ENCODE data around the gene TMPRSS4.

The TMPRSS4 gene

GRCh38 chr11:118074091-118074685 is 2.7 kb upstream of the TMPRSS4 start:
- DNase-seq (ENCODE audit: low spot score in 2 of 2): no peak
- ATAC-seq (replicated peaks; ENCODE audit: extremely low read depth, poor library complexity, severe bottlenecking): no peak
- peaks cover 12% of the 10 kb centered on the region for H3K4me1 Mint-ChIP-seq
- H3K27me3 Mint-ChIP-seq: peaks cover 10% of the 10 kb centered on the region
- peaks cover 3% of the 10 kb centered on the region for H3K36me3 Mint-ChIP-seq (ENCODE audit: insufficient read depth)
- H3K27ac Mint-ChIP-seq (ENCODE audit: low read depth): no peak overlapping the region
- H3K9me3 Mint-ChIP-seq: no peaks in the 10 kb centered on the region
- no peak overlapping the region for H3K4me3 Mint-ChIP-seq

- Mint-ChIP-seq H3K36me3 (ENCODE audit: insufficient read depth) (peaks cover 3% of the 10 kb centered on the region), H3K27ac (ENCODE audit: low read depth) (no peak overlapping the region), H3K4me3 (no peak overlapping the region), H3K4me1 (peaks cover 18% of the 10 kb centered on the region), H3K9me3 (no peaks in the 10 kb centered on the region), H3K27me3 (peaks cover 10% of the 10 kb centered on the region)
- no peak for DNase-seq (ENCODE audit: low spot score in 2 of 2)
- ATAC-seq (replicated peaks; ENCODE audit: extremely low read depth, poor library complexity, severe bottlenecking): no peak
These were observed 2.1 kb upstream of the TMPRSS4 start for GRCh38 chr11:118074785-118075184.

- Mint-ChIP-seq H3K9me3 (no peaks in the 10 kb centered on the region), H3K4me1 (peaks cover 24% of the 10 kb centered on the region), H3K4me3 (no peak overlapping the region), H3K36me3 (ENCODE audit: insufficient read depth) (peaks cover 3% of the 10 kb centered on the region), H3K27me3 (peaks cover 10% of the 10 kb centered on the region), H3K27ac (ENCODE audit: low read depth) (no peak overlapping the region)
- DNase-seq (ENCODE audit: low spot score in 2 of 2) (no peak), ATAC-seq (replicated peaks; ENCODE audit: extremely low read depth, poor library complexity, severe bottlenecking) (no peak)
These were observed 2.1 kb downstream of the TMPRSS4 start for GRCh38 chr11:118078911-118079411.

GRCh38 chr11:118079491-118079890 is 2.6 kb downstream of the TMPRSS4 start:
- Mint-ChIP-seq H3K4me3 (no peak overlapping the region), H3K27ac (ENCODE audit: low read depth) (no peak overlapping the region), H3K36me3 (ENCODE audit: insufficient read depth) (peaks cover 3% of the 10 kb centered on the region), H3K4me1 (peaks cover 24% of the 10 kb centered on the region), H3K27me3 (peaks cover 10% of the 10 kb centered on the region), H3K9me3 (no peaks in the 10 kb centered on the region)
- ATAC-seq (replicated peaks; ENCODE audit: extremely low read depth, poor library complexity, severe bottlenecking): peak; percentile 81
- peak in 1 of 2 donors; percentile 24 for DNase-seq (ENCODE audit: low spot score in 2 of 2)

GRCh38 chr11:118080296-118080695 is 3.4 kb downstream of the TMPRSS4 start:
- DNase-seq (ENCODE audit: low spot score in 2 of 2): no peak
- peaks cover 24% of the 10 kb centered on the region for H3K4me1 Mint-ChIP-seq
- H3K4me3 Mint-ChIP-seq: no peak overlapping the region

GRCh38 chr11:118081241-118081958 is 4.5 kb downstream of the TMPRSS4 start:
- no peak overlapping the region for H3K4me3 Mint-ChIP-seq
- no peak overlapping the region for H3K27ac Mint-ChIP-seq (ENCODE audit: low read depth)
- DNase-seq (ENCODE audit: low spot score in 2 of 2) (no peak), ATAC-seq (replicated peaks; ENCODE audit: extremely low read depth, poor library complexity, severe bottlenecking) (peak; percentile 38)
- H3K36me3 Mint-ChIP-seq (ENCODE audit: insufficient read depth): no peaks in the 10 kb centered on the region
- peaks cover 22% of the 10 kb centered on the region for H3K4me1 Mint-ChIP-seq
- H3K27me3 Mint-ChIP-seq: peaks cover 12% of the 10 kb centered on the region
- H3K9me3 Mint-ChIP-seq: no peaks in the 10 kb centered on the region

More at GRCh38 chr11:118080296-118080695, 3.4 kb downstream of the TMPRSS4 start:
- no peak for ATAC-seq (replicated peaks; ENCODE audit: extremely low read depth, poor library complexity, severe bottlenecking)
- Mint-ChIP-seq H3K27ac (ENCODE audit: low read depth) (no peak overlapping the region), H3K9me3 (no peaks in the 10 kb centered on the region), H3K36me3 (ENCODE audit: insufficient read depth) (peaks cover 3% of the 10 kb centered on the region), H3K27me3 (peaks cover 10% of the 10 kb centered on the region)

GRCh38 chr11:118082880-118083552 is 6.1 kb downstream of the TMPRSS4 start:
- H3K4me3 Mint-ChIP-seq: no peak overlapping the region

GRCh38 chr11:118084247-118084646 is 7.4 kb downstream of the TMPRSS4 start:
- Mint-ChIP-seq H3K36me3 (ENCODE audit: insufficient read depth) (peaks cover 1% of the 10 kb centered on the region), H3K9me3 (peaks cover 6% of the 10 kb centered on the region), H3K4me3 (no peak overlapping the region), H3K27ac (ENCODE audit: low read depth) (no peak overlapping the region), H3K4me1 (peaks cover 11% of the 10 kb centered on the region), H3K27me3 (peaks cover 28% of the 10 kb centered on the region)
- DNase-seq (ENCODE audit: low spot score in 2 of 2) (no peak), ATAC-seq (replicated peaks; ENCODE audit: extremely low read depth, poor library complexity, severe bottlenecking) (no peak)

More at GRCh38 chr11:118082880-118083552, 6.1 kb downstream of the TMPRSS4 start:
- H3K36me3 Mint-ChIP-seq (ENCODE audit: insufficient read depth): peaks cover 1% of the 10 kb centered on the region
- H3K27me3 Mint-ChIP-seq: peaks cover 21% of the 10 kb centered on the region
- H3K9me3 Mint-ChIP-seq: no peaks in the 10 kb centered on the region
- ATAC-seq (replicated peaks; ENCODE audit: extremely low read depth, poor library complexity, severe bottlenecking): no peak
- no peak for DNase-seq (ENCODE audit: low spot score in 2 of 2)
- peaks cover 17% of the 10 kb centered on the region for H3K4me1 Mint-ChIP-seq
- no peak overlapping the region for H3K27ac Mint-ChIP-seq (ENCODE audit: low read depth)

GRCh38 chr11:118084656-118085055 is 7.8 kb downstream of the TMPRSS4 start:
- Mint-ChIP-seq H3K36me3 (ENCODE audit: insufficient read depth) (peaks cover 1% of the 10 kb centered on the region), H3K27ac (ENCODE audit: low read depth) (no peak overlapping the region), H3K4me1 (peaks cover 7% of the 10 kb centered on the region), H3K27me3 (peaks cover 31% of the 10 kb centered on the region), H3K4me3 (no peak overlapping the region), H3K9me3 (peaks cover 6% of the 10 kb centered on the region)
- ATAC-seq (replicated peaks; ENCODE audit: extremely low read depth, poor library complexity, severe bottlenecking) (no peak), DNase-seq (ENCODE audit: low spot score in 2 of 2) (no peak)

- H3K27me3 Mint-ChIP-seq: peaks cover 49% of the 10 kb centered on the region
- peaks cover 6% of the 10 kb centered on the region for H3K9me3 Mint-ChIP-seq
- ATAC-seq (replicated peaks; ENCODE audit: extremely low read depth, poor library complexity, severe bottlenecking) (no peak), DNase-seq (ENCODE audit: low spot score in 2 of 2) (no peak)
- no peak within 1 kb of the TSS for H3K4me3 Mint-ChIP-seq
- no peak within 1 kb of the TSS for H3K27ac Mint-ChIP-seq (ENCODE audit: low read depth)
- no peaks in the 10 kb centered on the region for H3K4me1 Mint-ChIP-seq
- peaks cover 1% of the 10 kb centered on the region for H3K36me3 Mint-ChIP-seq (ENCODE audit: insufficient read depth)
These were observed 10.3 kb downstream of the TMPRSS4 start, which contains the start of gene SMIM35 for GRCh38 chr11:118086913-118087768. Gene SMIM35, minus strand, starts transcription at chr11:118086963. Its CDS starts 206 bp downstream, at chr11:118086757.

GRCh38 chr11:118087931-118088330 is 11.1 kb downstream of the TMPRSS4 start:
- no peak overlapping the region for H3K4me3 Mint-ChIP-seq
- H3K9me3 Mint-ChIP-seq: peaks cover 6% of the 10 kb centered on the region
- no peaks in the 10 kb centered on the region for H3K4me1 Mint-ChIP-seq
- DNase-seq (ENCODE audit: low spot score in 2 of 2) (no peak), ATAC-seq (replicated peaks; ENCODE audit: extremely low read depth, poor library complexity, severe bottlenecking) (no peak)
- H3K36me3 Mint-ChIP-seq (ENCODE audit: insufficient read depth): peaks cover 1% of the 10 kb centered on the region
- H3K27ac Mint-ChIP-seq (ENCODE audit: low read depth): no peak overlapping the region
- peaks cover 52% of the 10 kb centered on the region for H3K27me3 Mint-ChIP-seq

GRCh38 chr11:118088531-118088930 is 11.7 kb downstream of the TMPRSS4 start:
- no peaks in the 10 kb centered on the region for H3K4me1 Mint-ChIP-seq
- H3K36me3 Mint-ChIP-seq (ENCODE audit: insufficient read depth): peaks cover 1% of the 10 kb centered on the region
- DNase-seq (ENCODE audit: low spot score in 2 of 2) (no peak), ATAC-seq (replicated peaks; ENCODE audit: extremely low read depth, poor library complexity, severe bottlenecking) (no peak)
- H3K4me3 Mint-ChIP-seq: no peak overlapping the region
- no peak overlapping the region for H3K27ac Mint-ChIP-seq (ENCODE audit: low read depth)
- peaks cover 52% of the 10 kb centered on the region for H3K27me3 Mint-ChIP-seq
- H3K9me3 Mint-ChIP-seq: peaks cover 6% of the 10 kb centered on the region
